22Rv1 (cell line): ENCODE measurements around the gene WDR3.

Source experiments
- CTCF ChIP-seq: fragments of 450-650 bp; IDR thresholded peaks from 2 replicates; pipeline ENCODE4 v1.5.1; 2017; ENCODE audit warnings: mild to moderate bottlenecking
- ZFX ChIP-seq: fragments of 450-650 bp; IDR thresholded peaks from 2 replicates; pipeline ENCODE4 v1.6.1; 2017; ENCODE audit warnings: antibody characterized with exemption, borderline replicate concordance

DNA sequence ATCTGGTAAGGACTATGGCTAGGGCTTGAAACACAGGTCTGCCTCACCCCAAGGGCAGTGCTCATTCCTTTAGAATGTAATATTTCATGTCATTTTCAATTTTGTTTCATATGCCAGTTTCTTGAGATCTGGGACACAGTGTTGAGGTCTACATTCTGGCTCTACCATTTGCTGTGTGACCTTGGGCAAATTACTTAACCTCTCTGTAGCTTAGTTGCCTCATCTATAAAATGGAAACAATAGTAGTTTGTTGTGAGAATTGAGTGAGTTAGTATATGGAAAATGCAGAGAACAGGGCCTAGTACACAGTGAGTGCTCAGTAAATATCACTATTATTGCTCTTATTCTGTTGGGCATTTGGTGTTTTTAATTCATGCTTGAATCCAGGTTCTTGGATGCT is 84.4 kb downstream of the WDR3 start:
- TF ChIP-seq CTCF (no peak), ZFX (no peak)
